Muscle layer of colon (tissue), 2 donors: ENCODE measurements around the gene ADAMTS19.

Source experiments
- H3K27ac ChIP-seq: one replicate; pipeline ENCODE4 v1.7.0; 2013; ENCODE audit warnings: low read depth, mild to moderate bottlenecking, low read length, moderate library complexity
- H3K27me3 ChIP-seq, 2 donors: one replicate each; pipeline ENCODE4 v1.7.0; 2013; ENCODE audit warnings: low read length in 2 of 2, mild to moderate bottlenecking in 2 of 2; ENCODE audit not compliant: insufficient read depth in 2 of 2, control insufficient read depth in 1 of 2
- H3K36me3 ChIP-seq: one replicate; pipeline ENCODE4 v1.7.0; 2013; ENCODE audit warnings: mild to moderate bottlenecking, low read length; ENCODE audit not compliant: insufficient read depth
- H3K4me1 ChIP-seq: one replicate; pipeline ENCODE4 v1.7.0; 2013; ENCODE audit warnings: mild to moderate bottlenecking, low read length; ENCODE audit not compliant: insufficient read depth
- H3K4me3 ChIP-seq, 2 donors: one replicate each; pipeline ENCODE4 v1.7.0; 2013; ENCODE audit warnings: low read length in 2 of 2, low read depth in 1 of 2, mild to moderate bottlenecking in 1 of 2, moderate library complexity in 1 of 2
- H3K9ac ChIP-seq: one replicate; pipeline ENCODE4 v1.7.0; 2013; ENCODE audit warnings: low read length
- H3K9me3 ChIP-seq: one replicate; pipeline ENCODE4 v1.7.0; 2013; ENCODE audit warnings: mild to moderate bottlenecking, low read length
- donor health status: abdominal sarcoma.
- donor health status: Adenocarcinoma of cecum.

ADAMTS19 gene

DNA sequence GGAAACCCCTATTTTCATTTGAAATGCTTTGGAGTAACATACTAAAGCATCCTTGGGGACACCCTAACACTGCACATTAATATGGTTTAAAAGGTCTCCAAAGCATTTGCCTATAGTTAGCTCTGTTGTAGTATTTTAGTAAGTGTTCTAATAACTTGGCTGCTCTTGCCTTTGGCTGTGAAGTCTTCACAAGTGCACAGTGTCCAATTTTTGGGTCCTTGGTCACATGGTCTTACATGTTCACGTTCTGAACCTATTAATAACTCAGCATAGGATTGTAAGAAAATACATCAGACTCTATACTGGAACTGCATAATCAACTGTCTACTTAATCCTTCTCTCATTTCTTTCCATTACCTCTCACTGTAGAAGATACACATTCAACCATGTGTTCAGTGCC, 17.4 kb downstream of the ADAMTS19 start:
- Histone ChIP-seq H3K4me1 (no peaks in the 10 kb centered on the region), H3K9me3 (no peaks in the 10 kb centered on the region), H3K27me3 (no peaks in the 10 kb centered on the region), H3K36me3 (no peaks in the 10 kb centered on the region), H3K4me3 (no peak overlapping the region), H3K27ac (no peak overlapping the region), H3K9ac (no peak overlapping the region)

DNA sequence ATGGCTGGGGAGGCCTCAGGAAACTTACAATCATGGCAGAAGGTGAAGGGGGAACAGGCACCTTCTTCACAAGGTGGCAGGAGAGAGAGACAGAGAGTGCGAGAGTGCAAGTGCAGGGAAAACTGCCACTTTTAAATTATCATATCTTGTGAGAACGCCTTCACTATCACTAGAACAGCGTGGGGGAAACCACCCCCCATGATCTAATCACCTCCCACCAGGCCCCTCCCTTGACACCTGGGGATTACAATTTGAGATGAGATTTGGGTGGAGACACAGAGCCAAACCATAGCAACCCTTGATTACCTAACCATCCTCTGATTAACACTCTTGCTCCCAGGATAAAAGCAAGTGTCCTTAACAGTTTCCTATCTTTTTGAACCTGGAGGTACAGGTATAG, 21.1 kb downstream of the ADAMTS19 start:
- Histone ChIP-seq H3K27me3 (no peaks in the 10 kb centered on the region), H3K27ac (no peak overlapping the region), H3K9ac (no peak overlapping the region), H3K4me1 (no peaks in the 10 kb centered on the region), H3K4me3 (no peak overlapping the region), H3K9me3 (no peaks in the 10 kb centered on the region), H3K36me3 (no peaks in the 10 kb centered on the region)

- Histone ChIP-seq H3K4me3 (no peak overlapping the region), H3K4me1 (no peaks in the 10 kb centered on the region), H3K27ac (no peak overlapping the region), H3K27me3 (no peaks in the 10 kb centered on the region), H3K9ac (no peak overlapping the region), H3K9me3 (no peaks in the 10 kb centered on the region), H3K36me3 (no peaks in the 10 kb centered on the region)
Observed at GRCh38 chr5:129496421-129496820, 36.3 kb downstream of the ADAMTS19 start.

DNA sequence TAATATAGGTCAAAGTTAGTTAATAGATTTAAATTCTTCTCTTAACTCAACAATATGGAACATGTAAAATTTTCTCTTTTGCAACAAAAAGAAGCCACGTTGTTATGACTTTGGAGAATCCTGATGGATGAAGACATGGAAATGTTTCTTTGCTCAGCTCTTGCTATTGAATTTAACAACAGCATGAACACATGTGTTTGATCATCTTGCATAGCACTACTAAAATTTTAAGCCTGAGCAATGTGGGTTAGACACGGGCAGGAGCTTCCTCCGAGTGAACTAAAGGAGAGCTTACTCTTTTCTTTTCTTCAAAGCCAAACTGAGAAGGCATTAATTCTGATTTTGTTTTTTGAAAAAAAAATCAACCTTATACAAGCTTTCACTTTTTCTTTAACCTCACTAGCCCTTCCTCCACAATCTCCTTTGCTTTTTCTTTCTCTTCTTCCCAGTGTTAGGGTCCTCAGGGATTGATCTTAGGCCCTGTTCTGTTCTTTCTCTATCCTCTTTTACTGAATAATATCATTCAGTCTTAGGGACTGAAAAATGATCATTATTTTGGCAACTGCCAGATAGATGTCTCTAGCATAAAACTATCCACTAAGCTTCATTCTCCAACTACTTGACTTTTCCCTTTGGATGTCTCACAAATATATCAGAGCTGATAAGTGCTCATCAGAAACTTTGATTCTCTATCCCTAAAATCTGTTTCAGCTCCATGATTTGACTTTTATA, 36.9 kb downstream of the ADAMTS19 start:
- H3K27me3 ChIP-seq = no peaks in the 10 kb centered on the region
- H3K4me1 ChIP-seq = no peaks in the 10 kb centered on the region
- H3K27ac ChIP-seq = no peak overlapping the region
- no peaks in the 10 kb centered on the region for H3K9me3 ChIP-seq
- no peak overlapping the region for H3K9ac ChIP-seq
- H3K36me3 ChIP-seq = no peaks in the 10 kb centered on the region
- no peak overlapping the region for H3K4me3 ChIP-seq

DNA sequence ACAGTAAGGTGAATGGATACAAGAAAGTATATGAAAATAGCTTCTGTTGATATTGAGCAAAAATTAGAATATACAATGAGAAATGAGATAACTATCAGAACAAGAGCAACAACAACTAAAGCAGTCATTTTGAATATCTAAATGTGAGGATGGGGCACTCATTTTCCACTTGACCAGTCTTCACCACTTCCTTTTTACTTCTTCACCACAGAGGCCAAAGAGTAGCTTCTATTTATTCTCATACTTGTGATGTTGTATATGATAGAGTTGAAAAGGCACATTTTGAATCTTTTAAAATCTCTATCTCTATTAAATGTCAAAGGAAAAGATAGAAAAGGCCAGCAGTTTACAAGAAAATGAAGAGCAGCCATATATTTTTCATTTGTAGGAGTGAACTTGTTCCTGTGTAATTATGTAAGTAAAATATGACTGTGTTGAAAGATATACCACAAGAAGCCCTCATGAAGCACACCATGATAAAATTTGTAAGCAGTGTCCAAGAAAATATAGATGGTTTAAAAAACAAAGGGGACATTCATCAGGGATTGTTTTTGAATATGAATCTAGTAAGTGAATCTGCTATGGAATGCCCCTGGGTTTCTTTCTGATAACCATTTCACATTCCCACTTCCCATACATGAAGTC, 39.2 kb downstream of the ADAMTS19 start:
- Histone ChIP-seq H3K27me3 (no peaks in the 10 kb centered on the region), H3K4me1 (no peaks in the 10 kb centered on the region), H3K9ac (no peak overlapping the region), H3K9me3 (no peaks in the 10 kb centered on the region), H3K27ac (no peak overlapping the region), H3K4me3 (no peak overlapping the region), H3K36me3 (no peaks in the 10 kb centered on the region)

- no peak overlapping the region for H3K4me3 ChIP-seq
- H3K9ac ChIP-seq = no peak overlapping the region
- no peak overlapping the region for H3K27ac ChIP-seq
- no peaks in the 10 kb centered on the region for H3K27me3 ChIP-seq
- no peaks in the 10 kb centered on the region for H3K9me3 ChIP-seq
- H3K4me1 ChIP-seq = no peaks in the 10 kb centered on the region
- no peaks in the 10 kb centered on the region for H3K36me3 ChIP-seq
Observed at GRCh38 chr5:129500101-129500500, 40.0 kb downstream of the ADAMTS19 start.

DNA sequence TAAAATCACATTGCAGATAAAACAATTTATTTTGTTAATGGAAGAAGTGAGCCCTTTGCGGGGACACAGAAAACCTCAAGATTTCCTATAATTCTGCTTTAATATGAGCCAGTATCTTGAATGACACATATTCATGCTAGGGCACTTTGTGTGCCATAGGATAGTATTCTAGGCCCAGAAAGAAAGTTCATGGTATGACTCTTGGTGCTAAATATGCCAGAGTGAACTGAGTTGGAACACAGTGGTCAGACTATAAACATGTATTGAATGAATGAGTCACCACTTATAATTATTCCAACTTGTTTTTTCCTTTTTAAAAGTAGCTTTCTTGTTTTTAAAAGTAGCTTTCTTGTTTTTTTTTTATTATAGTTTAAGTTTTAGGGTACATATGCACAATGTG, 46.0 kb downstream of the ADAMTS19 start:
- no peaks in the 10 kb centered on the region for H3K27me3 ChIP-seq
- H3K36me3 ChIP-seq = no peaks in the 10 kb centered on the region
- no peak overlapping the region for H3K27ac ChIP-seq
- no peaks in the 10 kb centered on the region for H3K9me3 ChIP-seq
- H3K4me3 ChIP-seq = no peak overlapping the region
- H3K4me1 ChIP-seq = no peaks in the 10 kb centered on the region
- no peak overlapping the region for H3K9ac ChIP-seq

DNA sequence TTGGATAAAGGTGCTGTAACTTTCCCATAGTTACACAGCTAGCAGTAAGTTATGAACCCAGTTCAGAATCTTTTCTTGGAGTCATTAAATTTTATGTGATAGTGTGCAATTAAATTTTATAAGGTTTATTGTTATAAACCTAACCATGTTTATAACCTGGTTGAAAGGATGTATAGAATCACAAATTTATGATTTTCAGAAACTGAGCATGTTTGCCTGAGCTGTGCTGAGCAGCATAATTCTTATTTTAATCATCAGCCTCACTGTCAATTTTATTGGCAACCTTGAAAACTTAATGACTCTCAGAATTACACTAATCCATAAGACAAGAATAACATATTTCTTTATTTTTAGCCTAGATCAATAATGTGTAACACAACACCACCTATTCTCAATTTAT, 46.9 kb downstream of the ADAMTS19 start:
- no peaks in the 10 kb centered on the region for H3K36me3 ChIP-seq

DNA sequence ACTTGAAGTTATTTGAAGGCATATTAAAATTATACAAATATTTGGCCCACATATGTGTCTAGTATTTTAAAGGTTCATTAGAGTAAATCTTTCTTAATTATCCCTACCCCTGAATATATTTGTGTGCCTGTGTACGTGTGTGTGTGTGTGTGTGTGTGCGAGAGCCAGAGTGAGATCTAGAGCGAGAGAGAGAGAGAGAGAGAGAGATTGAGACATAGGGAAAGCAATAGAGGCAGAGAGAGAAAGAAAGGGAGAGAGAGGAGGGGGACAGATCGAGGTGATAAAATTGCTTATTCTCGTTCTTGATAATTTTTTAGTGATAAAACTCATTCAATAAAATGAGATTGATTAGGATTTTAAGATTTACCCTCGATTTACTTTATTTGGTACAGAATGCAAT, 47.4 kb downstream of the ADAMTS19 start:
- H3K36me3 ChIP-seq = no peaks in the 10 kb centered on the region
- H3K27me3 ChIP-seq = no peaks in the 10 kb centered on the region
- no peak overlapping the region for H3K4me3 ChIP-seq
- no peaks in the 10 kb centered on the region for H3K4me1 ChIP-seq
- no peak overlapping the region for H3K27ac ChIP-seq
- no peak overlapping the region for H3K9ac ChIP-seq
- no peaks in the 10 kb centered on the region for H3K9me3 ChIP-seq

More for the DNA sequence above, 46.9 kb downstream of the ADAMTS19 start:
- H3K9me3 ChIP-seq = no peaks in the 10 kb centered on the region
- H3K27ac ChIP-seq = no peak overlapping the region
- no peak overlapping the region for H3K4me3 ChIP-seq
- H3K9ac ChIP-seq = no peak overlapping the region
- H3K27me3 ChIP-seq = no peaks in the 10 kb centered on the region
- no peaks in the 10 kb centered on the region for H3K4me1 ChIP-seq

DNA sequence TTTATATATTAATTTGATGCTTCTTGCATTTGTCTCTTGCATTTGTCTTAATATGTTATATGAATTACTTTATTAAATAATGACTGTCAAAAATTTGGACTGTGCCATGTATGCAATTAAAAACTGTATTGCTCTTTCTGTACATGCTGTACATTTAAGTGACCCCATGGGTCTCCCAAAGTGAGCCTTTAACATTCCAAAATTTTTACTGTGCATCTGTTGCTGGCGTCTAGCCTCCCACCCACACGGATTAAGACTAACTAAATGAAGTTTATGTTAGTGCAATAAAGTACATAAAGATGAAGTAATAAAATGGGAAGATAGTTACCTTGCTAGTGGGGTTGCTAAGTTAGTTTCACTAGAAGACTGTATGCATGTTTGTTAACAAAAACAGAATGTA, 48.5 kb downstream of the ADAMTS19 start:
- H3K27ac ChIP-seq = no peak overlapping the region

DNA sequence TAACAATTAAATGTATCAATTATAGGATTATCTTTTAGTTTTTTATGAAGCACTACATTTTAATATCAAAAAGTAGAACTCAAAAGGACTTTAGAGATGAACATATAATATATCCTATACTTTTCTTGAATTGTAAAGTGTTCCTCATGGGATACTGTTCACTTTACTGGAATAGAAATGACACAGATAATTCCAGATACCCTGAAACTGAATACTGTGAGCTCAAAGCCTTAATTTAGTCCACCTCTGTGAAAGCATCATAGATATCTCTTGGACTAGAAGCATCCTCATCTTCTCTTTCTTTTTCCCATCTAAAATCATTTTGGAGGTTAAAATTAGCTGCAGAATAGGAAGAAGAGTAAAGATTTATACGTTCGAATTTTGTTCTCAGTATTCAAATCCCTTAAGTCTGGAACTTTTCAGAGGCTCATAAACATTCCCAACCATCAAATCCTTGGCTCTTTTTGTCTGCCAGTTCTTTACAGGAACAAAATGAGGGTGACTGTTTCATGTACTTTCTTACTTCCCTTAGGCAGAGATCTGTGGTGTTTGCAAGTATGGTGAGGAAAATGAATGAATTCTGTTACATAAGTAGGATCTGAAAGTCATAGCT, 49.4 kb downstream of the ADAMTS19 start:
- Histone ChIP-seq H3K36me3 (no peaks in the 10 kb centered on the region), H3K27ac (no peak overlapping the region), H3K9ac (no peak overlapping the region), H3K9me3 (no peaks in the 10 kb centered on the region), H3K27me3 (no peaks in the 10 kb centered on the region), H3K4me3 (no peak overlapping the region), H3K4me1 (no peaks in the 10 kb centered on the region)

More for the DNA sequence above, 48.5 kb downstream of the ADAMTS19 start:
- no peak overlapping the region for H3K9ac ChIP-seq
- H3K27me3 ChIP-seq = no peaks in the 10 kb centered on the region
- no peaks in the 10 kb centered on the region for H3K9me3 ChIP-seq
- H3K36me3 ChIP-seq = no peaks in the 10 kb centered on the region
- H3K4me3 ChIP-seq = no peak overlapping the region
- H3K4me1 ChIP-seq = no peaks in the 10 kb centered on the region
